GM18517 (cell line): ENCODE measurements around the gene HOXA9.

ENCODE experiments used
- ATAC-seq: cut with Tn5 transposase; IDR thresholded peaks from one replicate; pipeline ENCODE4 v1.9.1; 2021; ENCODE audit warnings: mild to moderate bottlenecking, moderate library complexity; ENCODE audit not compliant: unreplicated experiment

HOXA9 gene

GRCh38 chr7:27144781-27145164, 20.6 kb downstream of the HOXA9 start:
- no peak for ATAC-seq

DNA sequence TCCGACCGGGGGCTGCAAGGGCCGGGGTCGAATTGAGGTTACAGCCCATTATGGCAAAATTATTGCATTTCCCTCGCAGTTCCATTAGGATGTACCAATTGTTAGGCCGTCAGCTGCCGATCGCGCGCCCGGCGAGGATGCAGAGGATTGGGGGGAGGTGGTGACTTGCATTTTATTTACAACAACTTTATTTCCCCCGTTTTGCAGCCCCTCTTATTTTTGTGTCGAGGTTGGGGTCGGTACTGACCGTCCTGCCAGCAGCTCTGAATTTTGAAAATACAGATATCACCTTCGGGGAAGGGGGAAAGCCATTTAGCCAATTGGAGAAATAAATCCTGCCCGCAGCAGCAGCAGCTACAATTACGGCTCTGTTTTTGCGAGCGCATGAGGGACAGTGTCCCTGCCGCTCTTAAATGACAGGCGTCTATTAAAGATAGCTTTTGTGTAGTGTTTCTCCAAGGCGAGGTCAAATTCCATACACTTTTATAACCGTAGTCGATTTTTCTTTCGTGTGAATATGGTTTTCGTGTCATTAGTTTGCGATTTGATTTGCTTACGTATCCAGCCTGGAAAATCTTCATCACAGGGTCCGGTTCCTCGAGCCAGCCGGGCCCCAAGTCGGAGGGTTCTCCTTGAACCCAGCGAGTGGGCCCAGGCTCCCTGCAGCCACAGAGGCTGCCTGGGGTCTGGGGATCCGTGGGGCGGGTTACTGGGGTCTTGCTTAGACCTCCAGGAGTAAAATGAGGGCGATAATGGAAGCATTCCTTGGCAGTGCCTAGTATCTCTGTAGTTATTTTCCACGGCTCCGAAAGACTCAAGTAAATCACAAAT, 21.2 kb downstream of the HOXA9 start:
- no peak for ATAC-seq

DNA sequence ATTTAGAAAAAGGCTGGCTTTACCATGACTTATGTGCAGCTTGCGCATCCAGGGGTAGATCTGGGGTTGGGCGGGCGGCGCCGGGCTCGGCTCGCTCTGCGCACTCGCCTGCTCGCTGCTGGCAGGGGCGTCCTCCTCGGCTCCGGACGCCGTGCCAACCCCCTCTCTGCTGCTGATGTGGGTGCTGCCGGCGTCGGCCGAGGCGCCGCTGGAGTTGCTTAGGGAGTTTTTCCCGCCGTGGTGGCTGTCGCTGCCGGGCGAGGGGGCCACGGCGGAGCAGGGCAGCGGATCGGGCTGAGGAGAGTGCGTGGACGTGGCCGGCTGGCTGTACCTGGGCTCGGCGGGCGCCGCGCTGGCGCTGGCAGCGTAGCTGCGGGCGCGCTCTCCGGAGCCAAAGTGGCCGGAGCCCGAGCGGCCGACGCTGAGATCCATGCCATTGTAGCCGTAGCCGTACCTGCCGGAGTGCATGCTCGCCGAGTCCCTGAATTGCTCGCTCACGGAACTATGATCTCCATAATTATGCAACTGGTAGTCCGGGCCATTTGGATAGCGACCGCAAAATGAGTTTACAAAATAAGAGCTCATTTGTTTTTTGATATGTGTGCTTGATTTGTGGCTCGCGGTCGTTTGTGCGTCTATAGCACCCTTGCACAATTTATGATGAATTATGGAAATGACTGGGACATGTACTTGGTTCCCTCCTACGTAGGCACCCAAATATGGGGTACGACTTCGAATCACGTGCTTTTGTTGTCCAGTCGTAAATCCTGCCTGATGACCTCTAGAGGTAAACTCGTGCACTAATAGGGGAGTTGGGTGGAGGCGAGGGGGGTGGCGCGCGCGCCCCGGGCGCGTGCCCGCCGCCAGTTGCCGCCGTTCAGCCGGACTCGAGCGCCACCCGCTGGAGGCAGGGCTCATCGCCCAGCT, 22.1 kb downstream of the HOXA9 start, which contains the start of gene HOXA5:
Gene HOXA5 (minus strand): TSS at position 659 of the 927 bp plus-strand sequence. CDS start 74 bp downstream, at position 585.
- ATAC-seq, result peak; percentile 72

GRCh38 chr7:27142580-27143022, 22.7 kb downstream of the HOXA9 start:
- ATAC-seq, result no peak

- ATAC-seq, result no peak
These were observed 23.3 kb downstream of the HOXA9 start for GRCh38 chr7:27141923-27142579.

DNA sequence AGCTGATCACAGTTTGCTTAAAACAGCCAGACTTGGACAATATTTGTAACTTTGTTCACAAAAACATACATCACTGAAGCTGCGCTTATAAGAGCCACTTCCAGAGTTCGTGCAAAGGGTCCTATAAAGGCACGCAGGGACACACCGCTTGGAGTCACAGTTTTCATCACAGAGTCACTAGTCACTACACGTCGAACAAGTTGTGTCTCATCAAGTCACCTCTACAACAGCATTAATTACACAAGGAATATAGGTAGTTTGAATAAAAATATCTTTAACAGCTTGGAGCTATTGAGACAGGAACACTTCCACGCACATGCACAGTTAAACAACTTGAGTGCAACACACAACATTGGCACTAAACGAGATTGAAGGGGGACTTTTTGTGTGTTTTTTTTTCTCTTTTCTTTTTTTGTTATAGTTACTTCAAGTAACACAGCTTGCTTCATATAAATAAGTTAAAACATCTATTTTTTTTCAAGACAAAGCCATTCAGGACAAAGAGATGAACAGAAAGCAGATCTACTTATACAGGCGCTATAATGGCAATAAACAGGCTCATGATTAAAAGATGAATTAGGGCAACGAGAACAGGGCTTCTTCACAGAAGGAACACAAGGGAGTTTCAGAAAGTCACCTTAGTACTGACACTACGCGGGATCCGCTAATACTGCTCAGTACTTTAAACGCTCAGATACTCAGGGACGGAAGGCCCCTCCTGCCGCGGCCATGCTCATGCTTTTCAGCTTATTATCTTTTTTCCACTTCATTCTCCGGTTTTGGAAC, 24.0 kb downstream of the HOXA9 start:
- no peak for ATAC-seq

GRCh38 chr7:27140126-27140857, 25.0 kb downstream of the HOXA9 start:
- no peak for ATAC-seq

GRCh38 chr7:27139334-27140125, 25.8 kb downstream of the HOXA9 start:
- no peak for ATAC-seq

DNA sequence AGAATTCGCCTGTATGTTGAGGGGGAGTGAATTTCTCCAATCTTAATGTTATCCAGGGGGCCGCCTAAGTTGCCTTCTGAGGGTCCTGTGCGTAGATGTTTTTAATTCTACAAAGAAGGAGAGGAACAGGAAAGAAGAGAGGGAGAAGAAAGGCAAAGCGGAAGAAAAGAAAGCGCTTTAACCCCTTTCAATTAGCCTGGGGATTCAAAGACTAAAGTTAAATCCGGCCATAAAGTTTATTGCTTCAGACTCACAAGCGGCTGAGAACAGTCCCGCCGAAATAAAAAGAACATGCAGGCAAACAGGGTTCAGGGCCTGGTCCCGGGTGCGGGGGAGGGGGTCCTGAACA, 26.4 kb downstream of the HOXA9 start:
- ATAC-seq, result no peak

- no peak for ATAC-seq
These were observed 26.9 kb downstream of the HOXA9 start for GRCh38 chr7:27138472-27138871.

GRCh38 chr7:27137640-27138315, 27.6 kb downstream of the HOXA9 start:
- ATAC-seq, result no peak

- ATAC-seq, result no peak
These were observed 30.9 kb downstream of the HOXA9 start for GRCh38 chr7:27134392-27134791.

DNA sequence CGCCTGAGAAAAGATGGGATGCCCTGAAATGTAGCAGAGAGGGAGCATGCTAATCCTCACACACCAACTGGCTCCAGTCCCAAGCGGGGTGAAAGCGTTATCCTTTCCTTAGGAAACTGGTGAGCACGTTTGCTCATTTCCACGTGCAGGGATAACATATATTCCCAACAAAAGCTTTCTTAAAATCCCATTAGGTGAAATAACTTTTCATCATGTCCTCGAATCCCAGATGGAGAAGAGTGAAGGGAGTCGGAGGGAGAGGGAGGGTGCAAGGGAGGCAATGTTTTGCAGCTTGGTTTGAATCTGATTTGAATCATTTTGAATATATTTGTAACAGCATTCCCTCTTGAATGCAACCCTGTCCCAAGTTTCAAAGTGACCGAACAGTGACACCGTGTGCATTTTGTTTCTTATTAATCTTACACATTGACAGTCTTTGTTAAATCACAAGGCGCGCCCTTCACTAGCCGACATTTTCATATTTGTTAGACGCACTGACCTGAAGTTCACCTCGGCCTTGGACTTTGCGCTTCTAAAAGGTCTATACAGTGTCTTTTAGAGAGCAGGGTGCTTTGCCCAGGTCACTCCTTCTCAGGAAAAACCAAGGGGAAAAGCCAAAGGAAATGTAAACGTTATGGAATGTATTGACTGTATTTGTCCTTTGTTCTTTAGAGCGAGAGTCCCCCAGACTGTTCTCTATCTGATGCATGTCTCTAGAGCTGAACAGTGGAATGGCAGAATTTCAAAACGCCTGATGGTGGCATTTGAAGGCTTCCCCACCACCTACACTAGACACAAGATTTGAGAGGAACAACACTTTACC, 31.7 kb downstream of the HOXA9 start:
- no peak for ATAC-seq

- no peak for ATAC-seq
These were observed 32.4 kb downstream of the HOXA9 start for GRCh38 chr7:27132978-27133377.

DNA sequence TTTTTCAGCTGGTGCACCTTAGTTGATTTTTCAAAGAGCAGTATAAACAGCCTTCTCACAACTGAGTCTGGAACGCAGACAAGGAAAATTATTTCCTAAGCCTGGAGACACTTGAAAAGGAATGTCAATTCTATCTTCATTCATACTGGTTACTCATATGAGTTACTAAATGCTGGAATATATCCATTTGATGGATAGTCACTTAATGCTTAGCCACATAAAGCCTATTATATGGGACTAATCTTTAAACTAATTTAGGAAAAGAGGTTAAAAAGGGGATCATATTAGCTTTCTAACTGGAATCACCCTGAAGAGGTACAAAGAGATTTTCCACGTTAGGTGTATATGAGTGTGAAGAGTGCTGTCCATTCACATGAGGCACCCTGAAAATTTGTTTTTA, 33.1 kb downstream of the HOXA9 start:
- no peak for ATAC-seq

- no peak for ATAC-seq
These were observed 33.9 kb downstream of the HOXA9 start for GRCh38 chr7:27131390-27131819.

DNA sequence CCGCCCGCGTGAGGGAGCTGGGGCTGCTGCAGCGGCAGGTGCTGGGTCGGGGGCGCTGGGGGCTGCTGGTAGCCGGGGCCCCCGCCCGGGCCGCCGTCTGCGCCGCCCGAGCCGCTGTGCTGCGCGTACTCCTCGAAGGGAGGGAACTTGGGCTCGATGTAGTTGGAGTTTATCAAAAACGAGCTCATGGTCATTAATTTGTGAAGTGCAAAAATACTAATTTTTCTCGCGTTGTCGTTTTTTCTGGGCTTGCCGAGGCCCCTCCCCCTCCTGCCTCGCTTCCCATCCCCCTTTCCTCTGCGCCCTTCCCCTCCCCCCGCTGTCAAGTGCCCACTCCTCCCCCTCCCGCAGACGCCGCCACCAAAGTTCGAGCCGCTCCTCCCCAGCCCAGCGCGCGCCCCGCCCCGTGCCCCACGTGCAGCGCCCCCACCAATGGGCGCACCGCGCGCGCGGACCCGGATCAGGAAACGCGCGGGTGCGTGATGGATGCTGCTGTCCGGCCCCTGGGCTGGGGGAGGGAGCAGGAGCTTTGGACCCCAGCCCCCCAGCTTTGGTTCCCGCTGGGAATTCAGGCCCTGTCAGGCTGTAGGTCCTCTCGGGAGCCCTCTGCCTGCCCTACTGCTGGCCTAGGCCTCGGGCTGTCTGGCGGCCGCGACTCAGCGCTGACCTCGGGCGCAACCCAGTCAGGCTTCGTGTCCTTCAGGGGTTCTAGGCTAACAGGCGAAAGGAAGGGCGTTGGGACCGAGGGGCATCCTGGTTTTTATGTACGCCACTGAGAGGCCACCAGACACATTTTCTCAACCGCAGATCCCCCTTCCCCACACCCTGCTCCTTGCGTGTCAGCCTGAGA, 34.6 kb downstream of the HOXA9 start, which contains the start of gene HOXA4:
Gene HOXA4 (minus strand): TSS at position 218 of the 850 bp plus-strand sequence. CDS start 24 bp downstream, at position 194.
- no peak for ATAC-seq
